22Rv1 (cell line): ENCODE results near the gene SRGAP1.

Experiments
- ZFX ChIP-seq: fragments of 450-650 bp; IDR thresholded peaks from 2 replicates; pipeline ENCODE4 v1.6.1; 2017; ENCODE audit warnings: antibody characterized with exemption, borderline replicate concordance
- TF ChIP-seq, protein P1 (sequence below): fragments of 450-650 bp; IDR thresholded peaks from 2 replicates; pipeline ENCODE4 v1.5.1; 2017; ENCODE audit warnings: mild to moderate bottlenecking

DNA sequence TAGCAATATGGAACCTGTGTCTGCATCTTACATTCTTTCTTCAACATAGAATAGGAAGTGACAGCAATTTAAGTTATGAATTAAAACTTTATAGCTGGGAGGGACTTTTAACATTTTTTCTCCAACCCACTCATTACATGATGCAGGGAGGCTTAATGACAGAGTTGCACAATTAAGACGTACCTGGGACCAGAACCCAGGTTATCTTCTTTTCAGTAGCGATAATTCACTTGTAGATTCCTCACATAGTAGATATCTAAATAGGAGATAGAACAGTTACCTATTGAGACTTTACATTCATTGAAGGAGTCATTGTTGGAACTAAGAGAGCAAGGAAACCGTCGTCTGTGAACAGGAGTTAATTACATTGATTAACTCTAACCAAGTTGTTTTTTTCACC, 5.1 kb downstream of the SRGAP1 start:
- TF ChIP-seq, protein P1, sequence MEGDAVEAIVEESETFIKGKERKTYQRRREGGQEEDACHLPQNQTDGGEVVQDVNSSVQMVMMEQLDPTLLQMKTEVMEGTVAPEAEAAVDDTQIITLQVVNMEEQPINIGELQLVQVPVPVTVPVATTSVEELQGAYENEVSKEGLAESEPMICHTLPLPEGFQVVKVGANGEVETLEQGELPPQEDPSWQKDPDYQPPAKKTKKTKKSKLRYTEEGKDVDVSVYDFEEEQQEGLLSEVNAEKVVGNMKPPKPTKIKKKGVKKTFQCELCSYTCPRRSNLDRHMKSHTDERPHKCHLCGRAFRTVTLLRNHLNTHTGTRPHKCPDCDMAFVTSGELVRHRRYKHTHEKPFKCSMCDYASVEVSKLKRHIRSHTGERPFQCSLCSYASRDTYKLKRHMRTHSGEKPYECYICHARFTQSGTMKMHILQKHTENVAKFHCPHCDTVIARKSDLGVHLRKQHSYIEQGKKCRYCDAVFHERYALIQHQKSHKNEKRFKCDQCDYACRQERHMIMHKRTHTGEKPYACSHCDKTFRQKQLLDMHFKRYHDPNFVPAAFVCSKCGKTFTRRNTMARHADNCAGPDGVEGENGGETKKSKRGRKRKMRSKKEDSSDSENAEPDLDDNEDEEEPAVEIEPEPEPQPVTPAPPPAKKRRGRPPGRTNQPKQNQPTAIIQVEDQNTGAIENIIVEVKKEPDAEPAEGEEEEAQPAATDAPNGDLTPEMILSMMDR, result no peak
- TF ChIP-seq ZFX, result no peak
